ENCODE measurements around the gene NPIPA3. TPM values are rescaled to one million over a fixed set of nuclear protein-coding genes. Genes with fewer than 3 reads are reported as not detected.

Gene NPIPA3
- 0.24 and 0.52 TPM in 2 replicates for total RNA-seq

GRCh38 chr16:14703156-14704011, at the start of gene NPIPA3:
NPIPA3 (plus strand) TSS chr16:14703411; CDS start chr16:14708944, 5,533 bp downstream.

GRCh38 chr16:14694129-14694528, 9.1 kb upstream of the NPIPA3 start, which contains the start of gene PLA2G10:
PLA2G10 (minus strand) TSS chr16:14694308; CDS start chr16:14694229, 79 bp downstream.

DNA sequence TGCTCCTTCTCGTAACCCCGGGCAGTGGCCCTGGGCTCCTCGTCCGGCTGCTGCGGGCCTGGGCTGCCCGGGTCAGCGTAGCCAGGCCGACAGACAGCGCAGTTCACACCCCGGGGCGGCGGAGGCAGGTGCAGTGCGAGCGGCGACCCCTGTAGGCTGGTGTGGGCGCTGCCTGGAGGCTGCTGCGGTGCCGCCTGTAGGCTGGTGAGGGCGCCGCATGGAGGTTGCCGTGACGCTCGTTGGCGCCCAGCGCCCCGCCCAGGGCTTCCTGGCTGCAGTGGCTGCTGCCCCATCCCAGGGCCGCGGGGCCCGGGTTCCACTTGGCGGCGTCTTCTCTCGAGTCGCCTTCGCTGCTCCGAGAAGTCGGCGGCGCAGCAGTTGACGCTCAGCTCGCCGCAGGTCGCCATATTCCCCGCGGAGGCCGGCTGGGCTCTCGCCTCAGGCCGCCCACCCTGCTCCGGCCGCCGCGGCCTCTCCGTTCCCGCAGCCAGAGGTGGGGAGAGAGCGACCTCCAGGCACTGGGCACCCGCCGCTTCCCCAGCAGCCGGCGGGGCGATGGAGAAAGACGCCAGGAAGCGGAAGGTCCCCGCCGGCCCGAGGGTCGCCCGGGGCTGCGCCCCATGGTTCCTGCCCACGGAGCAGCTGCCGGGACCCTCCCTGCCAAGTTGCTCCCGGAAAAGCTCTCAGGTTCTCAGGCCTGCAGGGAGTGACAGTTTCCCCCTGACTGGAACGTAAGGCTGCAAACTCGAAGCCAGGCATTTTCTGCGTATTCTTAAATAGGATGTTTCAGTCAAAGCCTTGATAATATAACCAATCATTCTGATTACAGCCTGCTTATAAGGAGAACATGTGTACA, 39.3 kb downstream of the NPIPA3 start, which contains the start of gene NPIPA2:
NPIPA2 (plus strand) TSS at position 261 of the 856 bp plus-strand sequence. CDS start 5,533 bp downstream, outside the sequence.

Other genes with a start within 250 kb of the NPIPA3 start
- gene PARN, start 73.2 kb upstream of the NPIPA3 start, total RNA-seq: 25.1 and 25.3 TPM in 2 replicates
- gene BFAR, start 70.5 kb upstream of the NPIPA3 start, total RNA-seq: 71.2 and 89.3 TPM in 2 replicates
- gene PLA2G10, start 9.1 kb upstream of the NPIPA3 start, total RNA-seq: not detected in 2 replicates
- gene NPIPA2, start 39.1 kb downstream of the NPIPA3 start, total RNA-seq: not detected in 2 replicates
- gene NOMO1, start 130.3 kb downstream of the NPIPA3 start, total RNA-seq: 82.9 and 95.3 TPM in 2 replicates
- 14.0 and 36.6 TPM in 2 replicates for gene NPIPA1, start 234.0 kb downstream of the NPIPA3 start, total RNA-seq